Bladder microvascular endothelial cell (primary cell): ENCODE data around the gene IQCK. TPM values are rescaled to one million over a fixed set of nuclear protein-coding genes. Genes with fewer than 3 reads are reported as not detected.

ENCODE experiments used
- total RNA-seq: library from RNA; depleted of rRNA; stranded (reverse); fragments of >200 nt; gene quantifications from 2 replicates; pipeline ENCODE4 v1.2.3, GENCODE V29; 2014

Gene IQCK
- total RNA-seq: 9.4 and 19.2 TPM in 2 replicates

DNA sequence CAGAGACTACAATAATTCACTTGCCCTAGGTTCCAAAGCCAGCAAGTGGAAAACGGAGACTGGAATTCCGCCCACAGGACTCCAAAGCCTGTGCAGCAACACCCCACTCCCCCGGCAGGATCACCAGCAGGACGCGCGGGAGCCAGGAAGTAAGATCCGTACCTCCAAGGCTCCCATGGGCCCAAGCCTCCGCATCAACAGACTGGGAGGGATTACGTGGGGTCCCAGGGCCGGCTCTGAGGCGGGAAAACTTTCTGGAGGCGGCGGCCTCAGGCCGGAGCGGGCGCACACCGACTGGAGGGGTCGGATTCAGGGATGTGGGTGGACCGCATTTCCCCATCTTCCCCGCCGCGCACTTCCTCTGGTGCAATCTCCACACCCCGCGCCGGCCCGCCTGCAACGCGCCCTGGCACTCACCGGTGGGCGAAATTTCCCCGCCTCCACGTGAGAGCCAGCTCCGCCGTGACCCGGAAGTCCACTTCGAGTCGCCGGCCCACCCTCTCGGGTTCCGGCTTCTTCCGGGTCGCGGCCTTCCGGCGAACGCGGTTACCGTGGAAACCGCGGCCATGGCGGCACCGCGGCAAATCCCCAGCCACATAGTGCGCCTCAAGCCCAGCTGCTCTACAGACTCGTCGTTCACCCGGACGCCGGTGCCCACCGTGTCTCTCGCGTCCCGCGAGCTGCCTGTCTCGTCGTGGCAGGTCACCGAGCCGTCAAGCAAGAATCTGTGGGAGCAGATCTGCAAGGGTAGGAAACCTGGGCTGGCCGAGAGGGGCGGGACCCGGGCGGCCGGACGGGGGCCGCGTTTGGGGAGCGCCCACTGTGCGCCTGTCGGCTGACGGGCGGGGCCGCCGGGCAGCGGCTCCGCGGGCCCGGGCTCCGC is at the start of gene IQCK, which contains the start of gene KNOP1:
TSS of gene IQCK (plus strand) at position 531 of the 883 bp plus-strand sequence. CDS start at position 567, 36 bp downstream.
TSS of gene KNOP1 (minus strand) at position 487 of the 883 bp plus-strand sequence. CDS start 3,192 bp downstream, outside the sequence.

GRCh38 chr16:19884611-19885450 is 166.8 kb downstream of the IQCK start, which contains the start of gene GPRC5B:
Gene GPRC5B (minus strand): TSS chr16:19884848. CDS start chr16:19872845, 12,003 bp downstream.

Other genes starting within 250 kb of the IQCK start
- 34.0 and 36.7 TPM in 2 replicates for gene GDE1, start 196.2 kb upstream of the IQCK start, total RNA-seq
- gene CCP110, start 194.3 kb upstream of the IQCK start, total RNA-seq: 6.0 and 11.3 TPM in 2 replicates
- 27.5 and 46.9 TPM in 2 replicates for gene VPS35L, start 162.6 kb upstream of the IQCK start, total RNA-seq
- 13.1 and 20.3 TPM in 2 replicates for gene KNOP1, start within 50 bp of the IQCK start, total RNA-seq
- gene GPRC5B, start 166.6 kb downstream of the IQCK start, total RNA-seq: 39.2 and 195 TPM in 2 replicates